ENCODE measurements around the gene CALU. TPM values are rescaled to one million over a fixed set of nuclear protein-coding genes. Genes with fewer than 3 reads are reported as not detected.
A peak's percentile ranks its signal among the peaks of the same experiment; 100 is the strongest.

CALU gene
- total and polyA plus RNA-seq, 2 experiments from 2014 or later = 136 to 179 TPM

GRCh38 chr7:128763541-128763940 is 24.4 kb downstream of the CALU start:
- TF ChIP-seq EZH2 (IDR thresholded peaks at IDR 0.05; ENCODE audit: low read depth, unreplicated experiment) (no peak), ZNF462 (CRISPR knock-in tag; IDR thresholded peaks at IDR 0.05) (no peak), REST (IDR thresholded peaks at IDR 0.05; ENCODE audit: unreplicated experiment) (no peak), CREB1 (CRISPR knock-in tag; IDR thresholded peaks at IDR 0.05; ENCODE audit: low read depth) (no peak), POLR2AphosphoS5 (IDR thresholded peaks at IDR 0.05; ENCODE audit: low read depth) (no peak), EZH2phosphoT487 (IDR thresholded peaks at IDR 0.05; ENCODE audit: unreplicated experiment) (no peak), JUNB (IDR thresholded peaks at IDR 0.05; ENCODE audit: unreplicated experiment) (no peak), ZNF114 (CRISPR knock-in tag; IDR thresholded peaks at IDR 0.05) (no peak), ZNF331 (CRISPR knock-in tag; IDR thresholded peaks at IDR 0.05; ENCODE audit: low read depth) (no peak), NANOG (IDR thresholded peaks at IDR 0.05; ENCODE audit: borderline replicate concordance) (no peak), CTCF (conservative IDR thresholded peaks at IDR 0.05; ENCODE audit: low read depth in 2 of 2) (no peak), STAT1 (IDR thresholded peaks at IDR 0.05; ENCODE audit: unreplicated experiment) (no peak), ETS1 (IDR thresholded peaks at IDR 0.05) (no peak)
- DNase-seq (ENCODE audit: low spot score) (no peak), ATAC-seq (no peak)
- no peaks in the 10 kb centered on the region for H3K4me1 Mint-ChIP-seq
- Histone ChIP-seq H3K4me3 (no peak overlapping the region), H3K9me2 (ENCODE audit: insufficient read depth) (no peaks in the 10 kb centered on the region), H3K27ac (ENCODE audit: low read depth) (0 out of 2 replicates have a peak overlapping the region, but pooled peaks have one; percentile 14), H3K4me1 (ENCODE audit: insufficient read depth) (no peaks in the 10 kb centered on the region), H3K4me2 (no peak overlapping the region), H3F3A (replicated peaks; ENCODE audit: low read depth) (peaks cover 6% of the 10 kb centered on the region; the same call in 1 of the 2 replicates), H3K79me2 (replicated peaks; ENCODE audit: insufficient read depth) (no peaks in the 10 kb centered on the region; the same call in 1 of the 2 replicates), H3K27me3 (ENCODE audit: insufficient read depth) (no peaks in the 10 kb centered on the region), H3K36me3 (ENCODE audit: insufficient read depth) (peaks cover 67% of the 10 kb centered on the region), H4K20me1 (replicated peaks; ENCODE audit: insufficient read depth) (peaks cover 29% of the 10 kb centered on the region), H2AFZ (no peak overlapping the region)
- H3K36me3 Mint-ChIP-seq (ENCODE audit: low read depth) = peaks cover 66% of the 10 kb centered on the region
- H3K27me3 Mint-ChIP-seq (ENCODE audit: insufficient read depth, low read depth, poor library complexity) = peaks cover 1% of the 10 kb centered on the region
- no peak overlapping the region for H3K4me3 Mint-ChIP-seq
- H3K9me3 Mint-ChIP-seq = no peaks in the 10 kb centered on the region
- no peak overlapping the region for H3K27ac Mint-ChIP-seq

Measured in GM23338 (cell line).